K562 (cell line): Measurements from ENCODE around the gene MED14. TPM values are rescaled to one million over a fixed set of nuclear protein-coding genes. Genes with fewer than 3 reads are reported as not detected.

ENCODE experiments used
- ATAC-seq: fragments of 200-7000 bp; cut with Tn5 transposase; 3 replicates; pipeline ENCODE4 v1.9.1; 2020; ENCODE audit warnings: moderate library complexity
- BruUV-seq: library from RNA; stranded (reverse); fragments of 400-500 nt; replicated peaks from 2 replicates; lab custom pipeline; 2021; lab: Mats Ljungman, UMichigan
- CTCF ChIA-PET: fragments of 300-600 bp; formaldehyde crosslinking; extraction: SDS; loops from one replicate; lab custom pipeline; 2021; ENCODE audit warnings: low intra/inter-chr PET ratio; lab: Yijun Ruan, JAX
- POLR2A ChIA-PET: fragments of 300-600, 350-650 bp; sonication (Branson Sonifier 250); formaldehyde crosslinking; extraction: SDS; loops from one replicate; lab custom pipeline; 2021; ENCODE audit warnings: antibody characterized with exemption, inconsistent platforms; lab: Yijun Ruan, JAX
- DNase-seq, 4 experiments: peaks; one replicate each; pipeline versions ENCODE4 v3.0.0 to v3.0.0-alpha.2; 2011 to 2018; ENCODE audit warnings: low spot score in 3 of 4, mixed read lengths in 3 of 4; ENCODE audit errors: extremely low read depth in 1 of 4
- FAIRE-seq: peaks from 2 replicates; lab custom pipeline; 2011; peaks lifted over from hg19 to GRCh38; lab: Jason Lieb, UNC
- H2AFZ ChIP-seq: 2 replicates; pipeline ENCODE4 v1.6.0; 2011; ENCODE audit warnings: low read depth, low read length, control low read depth, inconsistent platforms
- H3K27ac ChIP-seq: fragments of 200-600 bp; 3 replicates; pipeline ENCODE4 v1.8.0; 2011; ENCODE audit warnings: low read depth, mild to moderate bottlenecking, control low read depth, inconsistent platforms, low read length, moderate library complexity, mixed read lengths; ENCODE audit errors: extremely low read depth
- H3K27me3 ChIP-seq, 2 experiments: fragments of 300-600 bp in 1 of 2; 2 replicates in 1 of 2; 3 replicates in 1 of 2; pipeline versions ENCODE4 v1.6.0 to v1.8.0; 2011; ENCODE audit warnings: inconsistent platforms in 2 of 2, low read length in 2 of 2, mild to moderate bottlenecking in 1 of 2, mixed read lengths in 1 of 2, moderate library complexity in 1 of 2; ENCODE audit not compliant: control insufficient read depth in 2 of 2, insufficient read depth in 2 of 2
- H3K36me3 ChIP-seq: fragments of 300-600 bp; 3 replicates; pipeline ENCODE4 v1.8.0; 2011; ENCODE audit warnings: mild to moderate bottlenecking, low read length, inconsistent platforms; ENCODE audit not compliant: control insufficient read depth, insufficient read depth
- H3K4me1 ChIP-seq, 2 experiments: fragments of 200-600 bp in 1 of 2; replicated peaks in 1 of 2; 2 replicates in 1 of 2; 3 replicates in 1 of 2; pipeline versions ENCODE4 v1.5.1 to v1.8.0; 2011; ENCODE audit warnings: inconsistent platforms in 2 of 2, low read length in 2 of 2, mild to moderate bottlenecking in 1 of 2, mixed read lengths in 1 of 2, moderate library complexity in 1 of 2; ENCODE audit not compliant: control insufficient read depth in 2 of 2, insufficient read depth in 2 of 2
- H3K4me2 ChIP-seq: 2 replicates; pipeline ENCODE4 v1.6.1; 2011; ENCODE audit warnings: low read length, control low read depth, inconsistent platforms, mixed read lengths; ENCODE audit not compliant: insufficient read depth
- H3K4me3 ChIP-seq: fragments of 200-600 bp; sonication (generic), shearing (Covaris generic); 2 replicates; pipeline ENCODE4 v1.5.1; 2016; ENCODE audit warnings: control low read depth, inconsistent platforms
- H3K79me2 ChIP-seq: fragments of 200-600 bp; 3 replicates; pipeline ENCODE4 v1.8.0; 2011; ENCODE audit warnings: low read length, inconsistent platforms; ENCODE audit not compliant: control insufficient read depth, insufficient read depth
- H3K9ac ChIP-seq, 2 experiments: 2 replicates each; pipeline versions ENCODE4 v1.6.0 to v1.6.1; 2011; ENCODE audit warnings: low read depth in 2 of 2, low read length in 2 of 2, control low read depth in 1 of 2, inconsistent platforms in 1 of 2, mild to moderate bottlenecking in 1 of 2, mixed read lengths in 1 of 2; ENCODE audit not compliant: insufficient read depth in 1 of 2
- H3K9me1 ChIP-seq: one replicate; pipeline ENCODE4 v1.6.0; 2011; ENCODE audit warnings: inconsistent platforms, mild to moderate bottlenecking, low read length, moderate library complexity; ENCODE audit not compliant: control insufficient read depth, insufficient read depth
- H3K9me3 ChIP-seq: replicated peaks from 2 replicates; pipeline ENCODE4 v1.5.1; 2011; ENCODE audit warnings: low read depth, low read length, inconsistent platforms; ENCODE audit not compliant: control insufficient read depth, insufficient read depth
- H4K20me1 ChIP-seq: replicated peaks from 2 replicates; pipeline ENCODE4 v1.6.1; 2011; ENCODE audit warnings: low read length, inconsistent platforms, mixed read lengths; ENCODE audit not compliant: control insufficient read depth, insufficient read depth
- CEBPZ ChIP-seq: fragments of 150-350 bp; IDR thresholded peaks from 2 replicates; pipeline ENCODE4 v1.6.1; 2014; ENCODE audit warnings: low read depth, mild to moderate bottlenecking, low read length, borderline replicate concordance
- CREB5 ChIP-seq: fragments of 250-450 bp; sonication (Bioruptor Pico); IDR thresholded peaks from 2 replicates; pipeline ENCODE4 v1.5.0; 2020; ENCODE audit warnings: mild to moderate bottlenecking
- ELF2 ChIP-seq: fragments of 250-450 bp; sonication (Bioruptor Pico); IDR thresholded peaks from 2 replicates; pipeline ENCODE4 v1.5.0; 2021; ENCODE audit warnings: mild to moderate bottlenecking
- IRF2 ChIP-seq: sonication (generic); formaldehyde crosslinking; IDR thresholded peaks from 2 replicates; pipeline ENCODE4 v1.8.1; 2022; ENCODE audit warnings: mild to moderate bottlenecking, missing genetic modification reagents
- MCM7 ChIP-seq, 2 experiments: fragments of 450-650 bp; IDR thresholded peaks; 2 replicates each; pipeline ENCODE4 v1.6.1; 2016 to 2018
- PHF20 ChIP-seq: fragments of 450-650 bp; IDR thresholded peaks from 2 replicates; pipeline ENCODE4 v1.6.1; 2018; ENCODE audit not compliant: partially characterized antibody
- POLR2AphosphoS5 ChIP-seq: IDR thresholded peaks from 2 replicates; pipeline ENCODE4 v1.6.1; 2011; ENCODE audit warnings: mild to moderate bottlenecking, low read depth, low read length, moderate library complexity; ENCODE audit not compliant: control insufficient read depth, insufficient read depth
- POLR3A ChIP-seq: IDR thresholded peaks from 2 replicates; pipeline ENCODE4 v1.6.1; 2011; ENCODE audit warnings: borderline replicate concordance, mild to moderate bottlenecking, moderate library complexity; ENCODE audit not compliant: insufficient read length, insufficient read depth; ENCODE audit errors: extremely low read depth
- RBBP5 ChIP-seq: fragments of 200-600 bp; sonication (generic); IDR thresholded peaks from 2 replicates; pipeline ENCODE4 v1.6.1; 2012; ENCODE audit warnings: borderline replicate concordance, mild to moderate bottlenecking, low read length, control low read depth, inconsistent platforms; ENCODE audit not compliant: insufficient read depth, poor library complexity, severe bottlenecking
- RFX1 ChIP-seq: fragments of 450-650 bp; IDR thresholded peaks from 2 replicates; pipeline ENCODE4 v1.6.1; 2016; ENCODE audit warnings: mild to moderate bottlenecking, moderate library complexity
- ZNF224 ChIP-seq: sonication (generic); formaldehyde crosslinking; IDR thresholded peaks from 2 replicates; pipeline ENCODE4 v1.8.0; 2022; ENCODE audit warnings: mild to moderate bottlenecking, missing genetic modification reagents
- whole genome bisulfite sequencing: fragments of 100-300 bp; shearing (Covaris generic); methylation state at CpG from one replicate; pipeline ENCODE4 v1.1.6; 2016; ENCODE audit warnings: low coverage, mixed read lengths; ENCODE audit not compliant: insufficient coverage; ENCODE audit errors: missing lambda C conversion rate; 5-methylcytosine and 5-hydroxymethylcytosine counted together
- in situ Hi-C: fragments of 300-500 bp; cut with MboI; formaldehyde crosslinking; loops from 4 replicates; pipeline ENCODE4 v1.15.0; 2018; ENCODE audit warnings: inconsistent platforms, mixed read lengths
- intact Hi-C: fragments of 100-400 bp; cut with micrococcal nuclease; formaldehyde crosslinking; loops from 2 replicates; pipeline ENCODE4 v1.14.2; 2022
- polyA plus RNA-seq, 8 experiments: library from polyadenylated mRNA; depleted of rRNA in 4 of 8; stranded (reverse) in 5 of 8; unstranded in 3 of 8; fragments of >200 nt; fragmentation: Nextera tagmentation in 2 of 8; fragmentation: Illumina TruSeq in 1 of 8; extraction: Ambion mirVana in 2 of 8; extraction: Trizol in 1 of 8; gene quantifications; 2 replicates each; pipeline versions ENCODE4 v1.2.1 to v1.2.3, GENCODE V29; 2011 to 2014; ENCODE audit warnings: inconsistent platforms in 1 of 8, missing spikeins in 1 of 8
- total RNA-seq, 7 experiments: library from RNA; depleted of rRNA in 6 of 7; stranded (reverse); fragments of >200 nt in 6 of 7; fragmentation: Illumina TruSeq in 2 of 7; extraction: Trizol in 2 of 7; gene quantifications; 2 replicates each; pipeline versions ENCODE4 v1.2.1 to v1.2.3, GENCODE V29; 2011 to 2021; ENCODE audit warnings: low replicate concordance in 1 of 7
- TF ChIP-seq, protein P1 (sequence below): fragments of 250-450 bp; sonication (Bioruptor Pico); IDR thresholded peaks from 2 replicates; pipeline ENCODE4 v1.8.0; 2021; ENCODE audit warnings: moderate library complexity, mild to moderate bottlenecking, inconsistent platforms
- TF ChIP-seq, protein P2 (sequence below): fragments of 250-450 bp; sonication (Bioruptor Pico); IDR thresholded peaks from 2 replicates; pipeline ENCODE4 v1.5.1; 2021; ENCODE audit warnings: mild to moderate bottlenecking

Gene MED14
- total and polyA plus RNA-seq, 9 of the 15 experiments (the other 6 are each of a cell fraction or from before 2014, with no cell fraction given): 9.2 to 35.3 (median 18.7) TPM

DNA sequence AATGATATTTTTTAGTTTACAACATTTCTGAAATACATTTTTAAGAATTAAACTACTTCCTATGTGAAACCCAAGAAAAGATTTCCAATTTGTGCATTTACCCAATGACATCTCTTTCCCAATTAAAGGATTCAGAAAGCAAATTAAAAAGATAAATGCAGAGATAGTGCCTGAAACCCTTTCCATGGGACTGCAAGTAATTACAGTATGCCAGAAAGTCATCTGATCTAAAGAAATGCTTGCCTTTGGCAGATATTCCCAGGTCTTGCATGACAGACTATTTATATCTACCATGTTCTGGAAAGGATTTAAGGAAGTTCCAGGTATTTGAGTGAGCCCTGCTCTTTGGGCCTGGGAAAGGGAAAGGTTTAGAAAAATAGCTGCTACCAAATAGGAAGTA, 46.4 kb downstream of the MED14 start (continued):
- TF ChIP-seq RBBP5 (no peak), RFX1 (no peak), ELF2 (CRISPR knock-in tag) (no peak), PHF20 (no peak)
- TF ChIP-seq, protein P1, sequence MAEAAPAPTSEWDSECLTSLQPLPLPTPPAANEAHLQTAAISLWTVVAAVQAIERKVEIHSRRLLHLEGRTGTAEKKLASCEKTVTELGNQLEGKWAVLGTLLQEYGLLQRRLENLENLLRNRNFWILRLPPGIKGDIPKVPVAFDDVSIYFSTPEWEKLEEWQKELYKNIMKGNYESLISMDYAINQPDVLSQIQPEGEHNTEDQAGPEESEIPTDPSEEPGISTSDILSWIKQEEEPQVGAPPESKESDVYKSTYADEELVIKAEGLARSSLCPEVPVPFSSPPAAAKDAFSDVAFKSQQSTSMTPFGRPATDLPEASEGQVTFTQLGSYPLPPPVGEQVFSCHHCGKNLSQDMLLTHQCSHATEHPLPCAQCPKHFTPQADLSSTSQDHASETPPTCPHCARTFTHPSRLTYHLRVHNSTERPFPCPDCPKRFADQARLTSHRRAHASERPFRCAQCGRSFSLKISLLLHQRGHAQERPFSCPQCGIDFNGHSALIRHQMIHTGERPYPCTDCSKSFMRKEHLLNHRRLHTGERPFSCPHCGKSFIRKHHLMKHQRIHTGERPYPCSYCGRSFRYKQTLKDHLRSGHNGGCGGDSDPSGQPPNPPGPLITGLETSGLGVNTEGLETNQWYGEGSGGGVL (CRISPR knock-in tag): no peak
- TF ChIP-seq, protein P2, sequence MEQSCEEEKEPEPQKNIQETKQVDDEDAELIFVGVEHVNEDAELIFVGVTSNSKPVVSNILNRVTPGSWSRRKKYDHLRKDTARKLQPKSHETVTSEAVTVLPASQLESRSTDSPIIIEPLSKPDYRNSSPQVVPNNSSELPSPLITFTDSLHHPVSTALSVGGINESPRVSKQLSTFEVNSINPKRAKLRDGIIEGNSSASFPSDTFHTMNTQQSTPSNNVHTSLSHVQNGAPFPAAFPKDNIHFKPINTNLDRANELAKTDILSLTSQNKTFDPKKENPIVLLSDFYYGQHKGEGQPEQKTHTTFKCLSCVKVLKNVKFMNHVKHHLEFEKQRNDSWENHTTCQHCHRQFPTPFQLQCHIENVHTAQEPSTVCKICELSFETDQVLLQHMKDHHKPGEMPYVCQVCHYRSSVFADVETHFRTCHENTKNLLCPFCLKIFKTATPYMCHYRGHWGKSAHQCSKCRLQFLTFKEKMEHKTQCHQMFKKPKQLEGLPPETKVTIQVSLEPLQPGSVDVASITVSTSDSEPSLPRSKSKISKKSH: no peak
- TF ChIP-seq, all 486 proteins: peak for 0

GRCh38 chrX:40687169-40687568, 48.2 kb downstream of the MED14 start:
- no peak overlapping the region for H3K4me3 ChIP-seq
- H4K20me1 ChIP-seq: no peaks in the 10 kb centered on the region
- POLR2A ChIA-PET: interaction anchor here (1.6 kb wide), 1 partner anchor 17 kb away, joined by 5 read pairs; no protein-coding TSS in a partner anchor
- no peaks in the 10 kb centered on the region for H3K79me2 ChIP-seq
- no peak for FAIRE-seq
- no peaks in the 10 kb centered on the region for H3K9me1 ChIP-seq
- H3K9me3 ChIP-seq: no peaks in the 10 kb centered on the region
- no peak overlapping the region for H3K4me2 ChIP-seq
- no peak overlapping the region for H2AFZ ChIP-seq
- no peak overlapping the region for H3K27ac ChIP-seq
- no peaks in the 10 kb centered on the region for H3K4me1 ChIP-seq
- H3K9ac ChIP-seq: no peak overlapping the region
- BruUV-seq: no TSS peak
- no peaks in the 10 kb centered on the region for H3K27me3 ChIP-seq
- 88% methylated on average over 3 of the region's 3 CpGs for WGBS
- ATAC-seq: no peak
- CTCF ChIA-PET: no interaction called here
- H3K36me3 ChIP-seq: peaks cover 52% of the 10 kb centered on the region; the same call in 2 of the 3 replicates
- intact Hi-C loops (no loop called here), in situ Hi-C loops (no loop called here)
- DNase-seq: no peak
- TF ChIP-seq MCM7 (IDR thresholded peaks at IDR 0.05) (no peak), ZNF224 (no peak), POLR2AphosphoS5 (no peak), IRF2 (CRISPR knock-in tag) (no peak), CREB5 (CRISPR knock-in tag) (no peak), CEBPZ (no peak), POLR3A (no peak)
